22Rv1 (cell line): ENCODE measurements around the gene RABL6.

Source experiments
- ZFX ChIP-seq: fragments of 450-650 bp; IDR thresholded peaks from 2 replicates; pipeline ENCODE4 v1.6.1; 2017; ENCODE audit warnings: antibody characterized with exemption, borderline replicate concordance
- TF ChIP-seq, protein P1 (sequence below): fragments of 450-650 bp; IDR thresholded peaks from 2 replicates; pipeline ENCODE4 v1.5.1; 2017; ENCODE audit warnings: mild to moderate bottlenecking

- TF ChIP-seq, protein P1, sequence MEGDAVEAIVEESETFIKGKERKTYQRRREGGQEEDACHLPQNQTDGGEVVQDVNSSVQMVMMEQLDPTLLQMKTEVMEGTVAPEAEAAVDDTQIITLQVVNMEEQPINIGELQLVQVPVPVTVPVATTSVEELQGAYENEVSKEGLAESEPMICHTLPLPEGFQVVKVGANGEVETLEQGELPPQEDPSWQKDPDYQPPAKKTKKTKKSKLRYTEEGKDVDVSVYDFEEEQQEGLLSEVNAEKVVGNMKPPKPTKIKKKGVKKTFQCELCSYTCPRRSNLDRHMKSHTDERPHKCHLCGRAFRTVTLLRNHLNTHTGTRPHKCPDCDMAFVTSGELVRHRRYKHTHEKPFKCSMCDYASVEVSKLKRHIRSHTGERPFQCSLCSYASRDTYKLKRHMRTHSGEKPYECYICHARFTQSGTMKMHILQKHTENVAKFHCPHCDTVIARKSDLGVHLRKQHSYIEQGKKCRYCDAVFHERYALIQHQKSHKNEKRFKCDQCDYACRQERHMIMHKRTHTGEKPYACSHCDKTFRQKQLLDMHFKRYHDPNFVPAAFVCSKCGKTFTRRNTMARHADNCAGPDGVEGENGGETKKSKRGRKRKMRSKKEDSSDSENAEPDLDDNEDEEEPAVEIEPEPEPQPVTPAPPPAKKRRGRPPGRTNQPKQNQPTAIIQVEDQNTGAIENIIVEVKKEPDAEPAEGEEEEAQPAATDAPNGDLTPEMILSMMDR = no peak
- TF ChIP-seq ZFX = no peak
These were observed 1.0 kb upstream of the RABL6 start for GRCh38 chr9:136806631-136807201.
